Activated CD4-positive, alpha-beta T cell treated with anti-CD3 and anti-CD28 coated beads for 1 hour (primary cell): ENCODE results near the gene GGCX.

Source experiments
- DNase-seq: peaks from one replicate; pipeline ENCODE4 v3.0.0-alpha.2; 2020

Gene GGCX

GRCh38 chr2:85539361-85540132 lies 21.7 kb downstream of the GGCX start:
- DNase-seq = peak; percentile 57

DNA sequence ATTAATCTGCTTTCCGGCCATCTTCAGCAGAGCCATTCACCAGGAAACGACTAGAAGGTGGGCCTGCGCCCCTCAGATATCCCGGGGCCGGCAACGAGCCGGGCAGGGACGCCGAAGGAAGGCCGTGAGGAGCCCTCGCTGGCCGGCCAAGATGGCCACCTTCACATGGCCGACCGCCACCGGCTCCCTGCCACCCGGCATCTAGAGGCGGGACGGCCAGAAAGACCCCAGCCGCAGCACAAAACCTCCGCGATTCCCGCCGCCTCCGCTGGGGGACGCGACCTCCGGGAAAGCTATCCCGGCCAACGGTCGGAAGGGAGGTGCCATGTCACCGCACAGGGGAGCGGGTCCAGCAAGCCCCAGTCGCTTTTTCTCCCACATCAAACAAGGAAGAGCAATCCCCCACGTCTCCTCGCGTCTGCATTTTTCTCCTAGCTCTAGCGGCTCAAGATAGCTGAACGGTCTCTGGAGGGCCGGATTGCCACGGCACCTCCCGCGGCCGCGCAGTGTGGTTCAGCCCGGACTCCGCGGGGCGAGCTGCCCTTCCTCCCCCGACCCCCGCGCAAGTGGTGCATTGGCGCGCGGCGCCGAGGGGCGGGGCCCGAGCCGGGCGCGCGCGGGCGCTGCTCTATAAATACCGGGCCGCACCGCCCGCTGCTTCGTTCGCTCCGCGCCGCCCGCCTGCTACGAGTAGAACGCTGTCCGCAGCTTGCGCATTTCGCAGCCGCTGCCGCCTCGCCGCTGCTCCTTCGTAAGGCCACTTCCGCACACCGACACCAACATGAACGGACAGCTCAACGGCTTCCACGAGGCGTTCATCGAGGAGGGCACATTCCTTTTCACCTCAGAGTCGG lies 22.6 kb downstream of the GGCX start, which contains the start of gene MAT2A:
TSS of gene MAT2A (plus strand) at position 662 of the 854 bp plus-strand sequence. CDS start at position 782, 120 bp downstream.
- peak; percentile 85 for DNase-seq

- no peak for DNase-seq
These were observed 23.4 kb downstream of the GGCX start for GRCh38 chr2:85537600-85538506.

GRCh38 chr2:85536479-85536878 lies 24.8 kb downstream of the GGCX start:
- no peak for DNase-seq

- DNase-seq = no peak
These were observed 26.4 kb downstream of the GGCX start for GRCh38 chr2:85534881-85535280.

GRCh38 chr2:85534099-85534498 lies 27.2 kb downstream of the GGCX start:
- DNase-seq = no peak

DNA sequence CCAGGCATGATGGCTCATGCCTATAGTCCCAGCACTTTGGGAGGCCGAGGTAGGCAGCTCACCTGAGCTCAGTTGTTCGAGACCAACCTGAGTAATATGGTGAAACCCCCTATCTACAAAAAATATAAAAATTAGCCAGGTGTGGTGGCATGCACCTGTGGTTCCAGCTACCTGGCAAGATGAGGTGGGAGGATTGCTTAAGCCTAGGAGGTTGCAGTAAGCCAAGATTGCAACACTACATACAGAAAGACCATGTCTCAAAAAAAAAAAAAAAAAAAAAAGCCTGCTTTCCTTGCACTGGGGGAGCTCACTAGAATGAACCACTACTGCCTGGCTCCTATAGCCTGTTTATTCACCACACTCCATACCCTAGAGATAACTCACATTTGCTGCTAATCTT lies 29.7 kb downstream of the GGCX start:
- DNase-seq = no peak

DNA sequence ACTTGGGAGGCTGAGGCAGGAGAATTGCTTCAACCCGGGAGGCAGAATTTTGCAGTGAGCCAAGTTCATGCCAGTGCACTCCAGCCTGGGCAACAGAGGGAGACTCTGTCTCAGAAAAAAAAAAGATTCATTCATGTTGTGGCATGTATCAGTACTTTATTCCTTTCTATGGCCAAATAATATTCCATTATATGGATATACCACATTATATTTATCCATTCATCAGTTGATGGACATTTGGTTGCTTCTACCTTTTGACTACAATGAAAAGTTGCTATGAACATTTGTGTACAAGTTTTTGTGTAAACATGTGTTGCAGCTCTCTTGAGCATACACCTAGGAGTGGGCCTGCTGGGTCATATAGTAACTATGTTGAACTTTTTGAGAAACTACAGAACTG lies 31.5 kb downstream of the GGCX start:
- no peak for DNase-seq

- no peak for DNase-seq
These were observed 32.9 kb downstream of the GGCX start for GRCh38 chr2:85528355-85528754.

GRCh38 chr2:85527787-85528186 lies 33.5 kb downstream of the GGCX start:
- DNase-seq = no peak

DNA sequence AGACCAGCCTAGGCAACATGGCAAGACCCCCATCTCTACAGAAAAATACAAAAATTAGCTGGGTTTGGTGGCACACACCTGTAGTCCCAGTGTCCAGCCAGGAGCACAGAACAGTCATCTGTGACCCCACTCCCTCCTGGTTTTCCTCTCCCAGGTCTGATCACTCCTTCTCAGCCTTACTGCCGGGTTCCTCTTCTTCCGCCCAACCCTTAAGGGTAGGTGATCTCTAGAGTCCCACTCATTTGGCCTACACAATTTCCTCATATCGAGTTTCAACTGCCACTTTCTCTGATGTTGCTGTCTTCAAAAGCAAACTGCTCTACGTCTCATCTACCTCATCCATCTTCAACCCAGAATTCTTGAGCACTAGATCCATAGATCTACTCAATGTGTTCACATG lies 35.7 kb downstream of the GGCX start:
- DNase-seq = no peak

- DNase-seq = no peak
These were observed 36.3 kb downstream of the GGCX start for GRCh38 chr2:85525029-85525428.

- no peak for DNase-seq
These were observed 36.9 kb downstream of the GGCX start for GRCh38 chr2:85524336-85524908.

DNA sequence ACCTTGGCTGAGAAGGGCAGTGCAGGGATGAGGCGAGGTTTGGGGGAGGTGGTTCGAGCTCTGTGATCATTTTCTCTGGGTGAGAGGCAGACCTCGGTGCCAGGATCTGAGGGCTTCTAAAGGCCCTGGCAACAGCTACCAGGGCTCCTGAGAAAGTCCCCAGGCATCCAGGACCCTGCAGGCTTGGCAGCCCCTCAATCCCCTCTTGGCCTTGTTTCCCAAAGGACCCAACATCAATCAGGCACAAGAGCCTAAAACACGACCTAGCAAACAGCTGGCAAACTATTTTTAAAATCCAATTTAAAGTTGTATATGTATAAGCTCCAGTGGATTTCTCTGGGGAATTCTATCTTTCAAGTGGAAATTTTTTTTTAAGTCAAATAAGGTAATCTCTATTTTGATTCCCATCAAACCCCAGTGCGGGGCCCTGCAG lies 37.4 kb downstream of the GGCX start:
- no peak for DNase-seq

GRCh38 chr2:85523062-85523902 lies 38.0 kb downstream of the GGCX start:
- no peak for DNase-seq

DNA sequence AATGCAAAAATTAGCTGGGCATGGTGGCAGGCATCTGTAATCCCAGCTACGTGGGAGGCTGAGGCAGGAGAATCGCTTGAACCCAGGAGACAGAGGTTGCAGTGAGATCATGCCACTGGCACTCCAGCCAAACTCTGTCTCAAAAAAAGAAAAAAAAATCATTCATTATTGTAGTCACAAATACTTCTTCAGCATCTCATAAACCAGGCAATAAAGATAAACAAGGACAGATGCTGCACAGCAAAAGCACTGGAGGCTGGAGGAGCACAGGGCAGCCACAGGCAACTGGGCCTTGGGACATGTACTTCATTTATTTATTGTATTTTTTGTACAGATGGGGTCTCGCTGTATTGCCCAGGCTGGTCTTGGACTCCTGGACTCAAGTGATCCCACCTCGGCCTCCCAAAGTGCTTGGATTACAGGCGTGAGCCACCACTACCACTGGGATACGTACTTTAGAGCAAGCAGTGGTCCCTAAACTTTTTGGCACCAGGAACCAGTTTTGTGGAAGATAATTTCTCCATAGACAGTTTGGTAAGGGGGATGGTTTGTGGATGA lies 39.1 kb downstream of the GGCX start:
- no peak for DNase-seq

DNA sequence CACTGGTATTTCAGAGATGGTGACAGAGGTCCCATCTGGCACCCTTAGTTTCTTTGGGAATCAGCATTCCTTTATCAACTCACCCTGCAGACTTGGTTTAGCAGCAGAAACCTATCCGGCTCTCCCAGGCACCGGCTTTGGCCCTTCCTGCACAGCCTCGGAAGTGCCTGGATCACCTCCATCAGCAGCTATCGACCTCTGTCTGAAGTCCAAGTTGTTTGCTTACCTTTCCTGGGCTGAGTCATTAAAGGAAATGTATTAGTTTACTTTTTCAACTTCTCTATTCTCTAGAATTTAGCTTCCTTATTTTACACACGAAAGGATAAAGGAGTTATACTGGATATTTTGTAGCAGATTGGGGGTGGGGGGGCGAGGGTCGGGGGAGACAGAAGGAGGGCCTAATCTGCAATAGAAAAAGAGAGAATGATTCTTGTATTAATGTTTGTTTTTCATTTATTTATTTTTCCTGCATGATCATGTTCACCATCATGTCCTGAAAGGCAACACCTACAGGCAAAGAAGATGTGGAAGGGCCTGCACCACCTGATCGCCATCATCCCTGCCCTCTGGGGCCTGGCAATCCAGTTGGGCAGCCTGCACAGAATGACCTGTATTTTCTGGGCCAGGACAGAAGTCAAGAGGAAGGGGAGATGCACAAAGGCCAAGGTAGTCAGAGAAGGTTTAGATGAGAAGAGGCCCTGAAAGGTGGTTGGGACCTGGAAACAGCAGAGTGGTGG lies 44.5 kb downstream of the GGCX start:
- no peak for DNase-seq

- no peak for DNase-seq
These were observed 47.0 kb downstream of the GGCX start for GRCh38 chr2:85514323-85514722.

DNA sequence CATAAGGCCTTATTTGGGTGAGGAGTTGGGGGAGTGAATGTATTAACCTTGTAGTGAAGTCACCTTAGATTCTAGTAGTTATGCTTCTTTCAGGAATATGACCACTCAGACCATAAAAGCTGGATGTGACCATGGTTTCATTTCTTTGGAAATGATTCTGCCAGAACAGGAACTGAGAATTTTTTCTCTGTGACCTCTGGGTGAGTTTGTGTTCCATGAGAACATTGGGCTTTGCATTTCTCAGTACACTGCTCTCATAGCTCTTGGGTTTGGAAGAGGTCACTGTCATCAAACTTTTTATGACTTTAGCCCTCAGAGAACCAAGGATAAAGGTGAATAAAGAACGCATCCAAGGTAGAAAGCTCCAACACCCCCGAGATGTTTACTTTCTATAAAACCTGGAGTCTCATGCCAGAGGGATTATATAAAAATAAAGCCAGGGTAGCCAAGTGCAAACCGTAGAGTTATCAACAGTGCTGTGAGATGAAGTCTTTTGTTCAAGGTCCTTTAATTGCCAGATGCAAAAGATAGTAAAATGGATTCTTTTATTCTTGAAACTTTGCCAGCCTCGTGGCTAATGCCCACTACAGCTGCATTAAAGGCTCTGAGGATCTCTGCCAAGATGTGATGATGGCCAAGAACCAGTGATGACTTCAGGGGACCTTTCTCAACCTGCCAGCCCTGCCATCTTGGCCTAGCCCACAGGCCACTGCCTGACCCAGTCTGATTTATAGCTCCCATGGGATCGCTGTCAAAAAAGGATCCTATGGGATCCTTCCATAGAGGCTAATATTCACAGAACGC lies 50.1 kb downstream of the GGCX start:
- no peak for DNase-seq

- no peak for DNase-seq
These were observed 54.5 kb downstream of the GGCX start for GRCh38 chr2:85506768-85507181.
